Keratinocyte (primary cell): ENCODE measurements around the gene OR10G3. TPM values are rescaled to one million over a fixed set of nuclear protein-coding genes. Genes with fewer than 3 reads are reported as not detected.

ENCODE experiments used
- DNase-seq: peaks from one replicate; pipeline ENCODE4 v3.0.0-alpha.2; 2011; ENCODE audit warnings: low read depth, missing footprints, low spot score
- FAIRE-seq: peaks from 2 replicates; lab custom pipeline; 2011; peaks lifted over from hg19 to GRCh38; lab: Jason Lieb, UNC
- H2AFZ ChIP-seq: 2 replicates; pipeline ENCODE4 v1.6.0; 2012; ENCODE audit warnings: low read length, control low read depth, inconsistent platforms; ENCODE audit not compliant: control insufficient read depth
- H3K27ac ChIP-seq: 2 replicates; pipeline ENCODE4 v1.5.1; 2011; ENCODE audit warnings: low read length; ENCODE audit not compliant: control insufficient read depth, insufficient read depth
- H3K27me3 ChIP-seq: 3 replicates; pipeline ENCODE4 v1.6.0; 2011; ENCODE audit warnings: low read length; ENCODE audit not compliant: control insufficient read depth, insufficient read depth; ENCODE audit errors: extremely low read depth
- H3K36me3 ChIP-seq, 2 experiments: 2 replicates in 1 of 2; 3 replicates in 1 of 2; pipeline ENCODE4 v1.5.1; 2011; ENCODE audit warnings: low read length in 2 of 2, mild to moderate bottlenecking in 1 of 2; ENCODE audit not compliant: control insufficient read depth in 2 of 2, insufficient read depth in 2 of 2; ENCODE audit errors: extremely low read depth in 1 of 2
- H3K4me1 ChIP-seq: 3 replicates; pipeline ENCODE4 v1.5.1; 2011; ENCODE audit warnings: low read length; ENCODE audit not compliant: control insufficient read depth, insufficient read depth; ENCODE audit errors: extremely low read depth
- H3K4me2 ChIP-seq: 3 replicates; pipeline ENCODE4 v1.6.0; 2011; ENCODE audit warnings: low read depth, low read length; ENCODE audit not compliant: control insufficient read depth, insufficient read depth; ENCODE audit errors: extremely low read depth
- H3K4me3 ChIP-seq, 3 experiments: fragments of 200-600 bp in 1 of 3; sonication (generic) in 1 of 3; 2 replicates in 2 of 3; 3 replicates in 1 of 3; pipeline ENCODE4 v1.5.1; 2011 to 2016; ENCODE audit warnings: low read length in 3 of 3, mild to moderate bottlenecking in 3 of 3, control low read depth in 2 of 3, inconsistent platforms in 1 of 3, low read depth in 1 of 3, mixed read lengths in 1 of 3, mixed run types in 1 of 3, moderate library complexity in 1 of 3; ENCODE audit not compliant: control insufficient read depth in 2 of 3, insufficient read depth in 2 of 3; ENCODE audit errors: extremely low read depth in 1 of 3
- H3K79me2 ChIP-seq: 2 replicates; pipeline ENCODE4 v1.6.0; 2012; ENCODE audit warnings: low read length; ENCODE audit not compliant: control insufficient read depth, insufficient read depth
- H3K9ac ChIP-seq: 3 replicates; pipeline ENCODE4 v1.6.0; 2011; ENCODE audit warnings: low read length; ENCODE audit not compliant: control insufficient read depth, insufficient read depth; ENCODE audit errors: extremely low read depth
- H3K9me1 ChIP-seq: 3 replicates; pipeline ENCODE4 v1.6.0; 2011; ENCODE audit warnings: low read length; ENCODE audit not compliant: control insufficient read depth, insufficient read depth; ENCODE audit errors: extremely low read depth
- H3K9me3 ChIP-seq: 2 replicates; pipeline ENCODE4 v1.5.1; 2012; ENCODE audit warnings: low read depth, low read length; ENCODE audit not compliant: control insufficient read depth
- H4K20me1 ChIP-seq: 3 replicates; pipeline ENCODE4 v1.6.0; 2011; ENCODE audit warnings: low read length; ENCODE audit not compliant: control insufficient read depth, insufficient read depth; ENCODE audit errors: extremely low read depth
- EZH2 ChIP-seq: IDR thresholded peaks from one replicate; pipeline ENCODE4 v1.6.1; 2012; ENCODE audit warnings: inconsistent platforms, mild to moderate bottlenecking, low read length, moderate library complexity
- dilution Hi-C: fragments of 300-500 bp; cut with MboI; formaldehyde crosslinking; loops from one replicate; pipeline ENCODE4 v1.7.0; 2020; ENCODE audit warnings: low sequenced_read_pairs; ENCODE audit not compliant: extremely low pct_ligation_motif_present
- polyA plus RNA-seq, 5 experiments: library from polyadenylated mRNA; depleted of rRNA in 3 of 5; stranded (reverse) in 3 of 5; stranded (forward) in 1 of 5; unstranded in 1 of 5; fragments of >200 nt; gene quantifications; 1 replicate in 1 of 5; 2 replicates in 3 of 5; 3 replicates in 1 of 5; pipeline versions ENCODE4 v1.2.1 to v1.2.3, GENCODE V29; 2011 to 2012; ENCODE audit warnings: missing spikeins in 2 of 5, low read depth in 1 of 5, low replicate concordance in 1 of 5
- TF ChIP-seq, protein P1 (sequence below), 3 experiments: IDR thresholded peaks in 1 of 3; conservative IDR thresholded peaks in 1 of 3; optimal IDR thresholded peaks in 1 of 3; 2 replicates in 2 of 3; 3 replicates in 1 of 3; pipeline versions ENCODE3 to v1.5.1; 2011; ENCODE audit warnings: low read length in 3 of 3, mild to moderate bottlenecking in 3 of 3, moderate library complexity in 2 of 3, control low read depth in 1 of 3, inconsistent platforms in 1 of 3; ENCODE audit not compliant: insufficient read depth in 2 of 3; ENCODE audit errors: extremely low read depth in 1 of 3

The OR10G3 gene
- polyA plus RNA-seq, 1 donor (not counting 4 experiments of a cell fraction or from before 2014, with no cell fraction given) = not detected

DNA sequence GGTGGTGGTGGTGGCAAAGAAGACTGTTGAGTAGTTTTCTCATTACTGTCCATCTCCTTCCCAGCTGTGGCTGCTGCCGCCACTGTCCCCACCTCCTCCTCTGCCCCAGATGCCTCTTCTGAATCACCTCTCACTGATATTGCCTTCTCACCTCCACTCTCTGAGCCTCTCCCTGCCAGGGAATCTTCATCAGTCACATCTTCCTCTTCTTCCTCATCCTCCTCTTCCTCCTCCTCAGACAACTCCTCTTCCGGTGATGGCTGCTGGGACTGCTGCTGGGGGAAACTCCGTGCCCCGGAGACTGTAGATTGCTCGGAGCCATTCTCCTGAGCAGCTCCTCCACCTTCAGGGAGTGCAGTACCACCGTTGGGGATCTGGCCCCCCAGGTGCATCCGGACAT, 56.7 kb downstream of the OR10G3 start:
- Histone ChIP-seq H3K4me2 (no peak overlapping the region), H3K9ac (no peak overlapping the region), H4K20me1 (no peaks in the 10 kb centered on the region), H3K27me3 (peaks cover 3% of the 10 kb centered on the region), H3K9me3 (no peaks in the 10 kb centered on the region), H2AFZ (no peak overlapping the region), H3K9me1 (no peaks in the 10 kb centered on the region), H3K79me2 (no peaks in the 10 kb centered on the region), H3K4me1 (no peaks in the 10 kb centered on the region), H3K27ac (no peak overlapping the region), H3K4me3 (no peak overlapping the region), H3K36me3 (no peaks in the 10 kb centered on the region)
- no peak for FAIRE-seq
- TF ChIP-seq, protein P1, sequence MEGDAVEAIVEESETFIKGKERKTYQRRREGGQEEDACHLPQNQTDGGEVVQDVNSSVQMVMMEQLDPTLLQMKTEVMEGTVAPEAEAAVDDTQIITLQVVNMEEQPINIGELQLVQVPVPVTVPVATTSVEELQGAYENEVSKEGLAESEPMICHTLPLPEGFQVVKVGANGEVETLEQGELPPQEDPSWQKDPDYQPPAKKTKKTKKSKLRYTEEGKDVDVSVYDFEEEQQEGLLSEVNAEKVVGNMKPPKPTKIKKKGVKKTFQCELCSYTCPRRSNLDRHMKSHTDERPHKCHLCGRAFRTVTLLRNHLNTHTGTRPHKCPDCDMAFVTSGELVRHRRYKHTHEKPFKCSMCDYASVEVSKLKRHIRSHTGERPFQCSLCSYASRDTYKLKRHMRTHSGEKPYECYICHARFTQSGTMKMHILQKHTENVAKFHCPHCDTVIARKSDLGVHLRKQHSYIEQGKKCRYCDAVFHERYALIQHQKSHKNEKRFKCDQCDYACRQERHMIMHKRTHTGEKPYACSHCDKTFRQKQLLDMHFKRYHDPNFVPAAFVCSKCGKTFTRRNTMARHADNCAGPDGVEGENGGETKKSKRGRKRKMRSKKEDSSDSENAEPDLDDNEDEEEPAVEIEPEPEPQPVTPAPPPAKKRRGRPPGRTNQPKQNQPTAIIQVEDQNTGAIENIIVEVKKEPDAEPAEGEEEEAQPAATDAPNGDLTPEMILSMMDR (optimal IDR thresholded peaks at IDR 0.05 in 1 of 3, IDR thresholded peaks at IDR 0.05 in 1 of 3, conservative IDR thresholded peaks at IDR 0.05 in 1 of 3; ENCODE audit: extremely low read depth in 1 of 3, insufficient read depth in 2 of 3, low read length in 3 of 3) = no peak
- TF ChIP-seq EZH2 = no peak
- DNase-seq = no peak
- dilution Hi-C loops = no loop called here

DNA sequence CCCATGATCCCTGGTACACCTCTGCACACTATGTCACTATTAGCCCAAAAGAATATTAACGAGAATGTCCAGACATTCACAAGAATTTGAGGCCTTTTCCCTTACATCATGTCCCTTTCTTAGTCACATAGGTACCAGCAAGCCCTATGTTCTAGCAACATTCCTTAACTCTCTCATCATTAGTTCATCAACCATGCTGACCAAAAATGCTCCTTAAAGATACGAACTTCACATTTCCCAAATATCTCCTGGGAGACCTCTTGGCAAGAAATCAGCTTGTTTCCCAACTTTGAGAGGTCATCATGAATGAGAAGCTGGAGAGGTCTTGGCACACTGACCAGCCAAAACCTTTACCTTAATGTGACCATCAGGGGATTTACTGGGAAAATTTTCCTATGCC, 58.4 kb downstream of the OR10G3 start:
- Histone ChIP-seq H3K9me1 (no peaks in the 10 kb centered on the region), H2AFZ (no peak overlapping the region), H3K9me3 (no peaks in the 10 kb centered on the region), H3K27ac (no peak overlapping the region), H4K20me1 (no peaks in the 10 kb centered on the region), H3K4me2 (no peak overlapping the region), H3K79me2 (no peaks in the 10 kb centered on the region), H3K4me3 (no peak overlapping the region), H3K9ac (no peak overlapping the region), H3K27me3 (peaks cover 3% of the 10 kb centered on the region), H3K4me1 (no peaks in the 10 kb centered on the region), H3K36me3 (no peaks in the 10 kb centered on the region)
- FAIRE-seq (no peak), DNase-seq (no peak)
- dilution Hi-C loops = no loop called here
- TF ChIP-seq, protein P1 (optimal IDR thresholded peaks at IDR 0.05 in 1 of 3, IDR thresholded peaks at IDR 0.05 in 1 of 3, conservative IDR thresholded peaks at IDR 0.05 in 1 of 3; ENCODE audit: extremely low read depth in 1 of 3, insufficient read depth in 2 of 3, low read length in 3 of 3) = no peak
- TF ChIP-seq EZH2 = no peak
